Measurements from ENCODE around the gene TNNC1. TPM values are rescaled to one million over a fixed set of nuclear protein-coding genes. Genes with fewer than 3 reads are reported as not detected.

Gene TNNC1
- total and polyA plus RNA-seq, 2 of the 13 experiments (the other 11 are each of a cell fraction or from before 2014, with no cell fraction given), result 11.8 to 36.4 TPM

GRCh38 chr3:52444860-52445793 lies 8.7 kb downstream of the TNNC1 start, which contains the start of gene SEMA3G (continued):
- no peak for TF ChIP-seq LCORL (IDR thresholded peaks at IDR 0.05)
- no peak for TF ChIP-seq LCORL (CRISPR knock-in tag; IDR thresholded peaks at IDR 0.05)
- TF ChIP-seq ZNF501 (CRISPR knock-in tag; IDR thresholded peaks at IDR 0.05), result peak; percentile 45; the same call in 1 of the 2 replicates
- no peak for TF ChIP-seq KAT2B (IDR thresholded peaks at IDR 0.05; ENCODE audit: borderline replicate concordance, low read depth, low read length)
- TF ChIP-seq LBX2 (CRISPR knock-in tag; IDR thresholded peaks at IDR 0.05; ENCODE audit: borderline replicate concordance), result no peak
- TF ChIP-seq ZBTB49 (CRISPR knock-in tag; IDR thresholded peaks at IDR 0.05; ENCODE audit: borderline replicate concordance), result no peak
- no peak for TF ChIP-seq ZNF354B (CRISPR knock-in tag; IDR thresholded peaks at IDR 0.05)
- no peak for TF ChIP-seq DPF2 (CRISPR knock-in tag; IDR thresholded peaks at IDR 0.05; ENCODE audit: borderline replicate concordance, low read depth)
- no peak for TF ChIP-seq RXRA (CRISPR knock-in tag; IDR thresholded peaks at IDR 0.05)
- no peak for TF ChIP-seq ARID3A (IDR thresholded peaks at IDR 0.05; ENCODE audit: low read depth, low read length)
- no peak for TF ChIP-seq ZNF879 (CRISPR knock-in tag; IDR thresholded peaks at IDR 0.05)
- no peak for TF ChIP-seq ZNF414 (CRISPR knock-in tag; IDR thresholded peaks at IDR 0.05)
- TF ChIP-seq HBP1 (CRISPR knock-in tag; IDR thresholded peaks at IDR 0.05; ENCODE audit: low read depth), result 0 out of 2 replicates have a peak, but pooled peaks have one; percentile 21
- no peak for TF ChIP-seq CCAR2 (optimal IDR thresholded peaks at IDR 0.05; ENCODE audit: low read depth, low read length)
- no peak for TF ChIP-seq ZFP90 (CRISPR knock-in tag; IDR thresholded peaks at IDR 0.05; ENCODE audit: borderline replicate concordance)
- TF ChIP-seq THAP11 (CRISPR knock-in tag; IDR thresholded peaks at IDR 0.05), result 0 out of 2 replicates have a peak, but pooled peaks have one; percentile 20
- TF ChIP-seq HMGA1 (CRISPR knock-in tag; conservative IDR thresholded peaks at IDR 0.05), result no peak
- no peak for TF ChIP-seq TBL1XR1 (IDR thresholded peaks at IDR 0.05; ENCODE audit: borderline replicate concordance, low read length, partially characterized antibody)
- TF ChIP-seq PATZ1 (CRISPR knock-in tag; IDR thresholded peaks at IDR 0.05), result 0 out of 2 replicates have a peak, but pooled peaks have one; percentile 17
- no peak for TF ChIP-seq TMF1 (CRISPR knock-in tag; IDR thresholded peaks at IDR 0.05; ENCODE audit: low read depth)

All from HepG2 (cell line).